WTC11 (cell line): ENCODE results near the gene ZIC1. TPM values are rescaled to one million over a fixed set of nuclear protein-coding genes. Genes with fewer than 3 reads are reported as not detected.

Source experiments
- ATAC-seq: fragments of 200-7000 bp; cut with Tn5 transposase; 2 replicates; pipeline ENCODE4 v1.10.0; 2021; ENCODE audit warnings: mild to moderate bottlenecking, moderate library complexity
- CTCF ChIA-PET: fragments of 300-600 bp; sonication (Branson Sonifier 250); formaldehyde crosslinking; loops from one replicate; lab custom pipeline; 2021; ENCODE audit warnings: antibody characterized with exemption; lab: Charles Lee
- POLR2A ChIA-PET: fragments of 350-600 bp; sonication (Branson Sonifier 250); formaldehyde crosslinking; loops from one replicate; lab custom pipeline; 2021; ENCODE audit warnings: antibody characterized with exemption; lab: Charles Lee
- DNase-seq: peaks from one replicate; pipeline ENCODE4 v3.0.0; 2021; ENCODE audit warnings: low spot score
- H3K27ac Mint-ChIP-seq: 2 replicates; pipeline ENCODE4 v1.8.0; 2021; ENCODE audit warnings: mixed read lengths
- H3K27me3 Mint-ChIP-seq: 2 replicates; pipeline ENCODE4 v1.8.0; 2021; ENCODE audit warnings: low read depth, mild to moderate bottlenecking, moderate library complexity, mixed read lengths
- H3K36me3 Mint-ChIP-seq: 2 replicates; pipeline ENCODE4 v1.8.0; 2021; ENCODE audit warnings: mixed read lengths
- H3K4me1 Mint-ChIP-seq: 2 replicates; pipeline ENCODE4 v1.8.0; 2022; ENCODE audit warnings: mixed read lengths
- H3K4me3 Mint-ChIP-seq: 2 replicates; pipeline ENCODE4 v1.8.0; 2021; ENCODE audit warnings: mild to moderate bottlenecking, moderate library complexity, mixed read lengths
- H3K9me3 Mint-ChIP-seq: 2 replicates; pipeline ENCODE4 v1.8.0; 2021; ENCODE audit warnings: mixed read lengths
- AR ChIP-seq: fragments of 250-450 bp; sonication (Bioruptor Pico); IDR thresholded peaks from 2 replicates; pipeline ENCODE4 v1.9.0; 2021; ENCODE audit warnings: mild to moderate bottlenecking
- CTCF ChIP-seq: fragments of 200-600 bp; IDR thresholded peaks from 2 replicates; pipeline ENCODE4 v1.8.0; 2022; ENCODE audit warnings: antibody characterized with exemption
- FOXJ3 ChIP-seq: sonication (generic); formaldehyde crosslinking; IDR thresholded peaks from 2 replicates; pipeline ENCODE4 v1.9.0; 2021; ENCODE audit warnings: missing genetic modification reagents, mild to moderate bottlenecking, borderline replicate concordance
- MYBL2 ChIP-seq: sonication (generic); formaldehyde crosslinking; IDR thresholded peaks from 2 replicates; pipeline ENCODE4 v1.8.1; 2023; ENCODE audit warnings: mild to moderate bottlenecking, moderate library complexity, missing genetic modification reagents
- STAT6 ChIP-seq: sonication (generic); formaldehyde crosslinking; conservative IDR thresholded peaks from 2 replicates; pipeline ENCODE4 v1.8.1; 2023; ENCODE audit warnings: mild to moderate bottlenecking, low read depth, missing genetic modification reagents, moderate library complexity
- TCF7 ChIP-seq: sonication (generic); formaldehyde crosslinking; IDR thresholded peaks from 2 replicates; pipeline ENCODE4 v1.8.0; 2022; ENCODE audit warnings: mild to moderate bottlenecking, low read depth, missing genetic modification reagents, moderate library complexity
- USF1 ChIP-seq: sonication (generic); formaldehyde crosslinking; IDR thresholded peaks from 2 replicates; pipeline ENCODE4 v1.8.0; 2022; ENCODE audit warnings: mild to moderate bottlenecking, missing genetic modification reagents
- ZNF121 ChIP-seq: sonication (generic); formaldehyde crosslinking; IDR thresholded peaks from 2 replicates; pipeline ENCODE4 v1.8.0; 2023; ENCODE audit warnings: missing genetic modification reagents
- ZNF317 ChIP-seq: sonication (generic); formaldehyde crosslinking; IDR thresholded peaks from 2 replicates; pipeline ENCODE4 v1.8.1; 2023; ENCODE audit warnings: low read depth, mild to moderate bottlenecking, moderate library complexity, missing genetic modification reagents, borderline replicate concordance
- ZNF532 ChIP-seq: fragments of 250-450 bp; sonication (Bioruptor Pico); IDR thresholded peaks from 2 replicates; pipeline ENCODE4 v1.9.0; 2021; ENCODE audit warnings: mild to moderate bottlenecking, borderline replicate concordance
- total RNA-seq: library from RNA; stranded (reverse); gene quantifications from 3 replicates; pipeline ENCODE4 v1.2.3, GENCODE V29; 2021
- TF ChIP-seq, protein P1 (sequence below): sonication (generic); formaldehyde crosslinking; IDR thresholded peaks from 2 replicates; pipeline ENCODE4 v1.8.0; 2022; ENCODE audit warnings: mild to moderate bottlenecking, missing genetic modification reagents
- TF ChIP-seq, protein P2 (sequence below): sonication (generic); formaldehyde crosslinking; IDR thresholded peaks from 2 replicates; pipeline ENCODE4 v1.8.0; 2023; ENCODE audit warnings: missing genetic modification reagents, mild to moderate bottlenecking, borderline replicate concordance
- TF ChIP-seq, protein P3 (sequence below): fragments of 250-450 bp; sonication (Bioruptor Pico); IDR thresholded peaks from 2 replicates; pipeline ENCODE4 v1.9.0; 2021; ENCODE audit warnings: moderate library complexity, mild to moderate bottlenecking, inconsistent platforms, borderline replicate concordance

Gene ZIC1
- total RNA-seq, 1 experiment from 2014 or later = 59.7 TPM

- TF ChIP-seq, protein P1, sequence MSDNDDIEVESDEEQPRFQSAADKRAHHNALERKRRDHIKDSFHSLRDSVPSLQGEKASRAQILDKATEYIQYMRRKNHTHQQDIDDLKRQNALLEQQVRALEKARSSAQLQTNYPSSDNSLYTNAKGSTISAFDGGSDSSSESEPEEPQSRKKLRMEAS (CRISPR knock-in tag) = peak; percentile 73; the same call in 1 of the 2 replicates
- TF ChIP-seq ZNF121 (CRISPR knock-in tag) (no peak), MYBL2 (CRISPR knock-in tag) (no peak), STAT6 (no peak), CTCF (no peak), AR (CRISPR knock-in tag) (no peak)
- TF ChIP-seq, protein P2, sequence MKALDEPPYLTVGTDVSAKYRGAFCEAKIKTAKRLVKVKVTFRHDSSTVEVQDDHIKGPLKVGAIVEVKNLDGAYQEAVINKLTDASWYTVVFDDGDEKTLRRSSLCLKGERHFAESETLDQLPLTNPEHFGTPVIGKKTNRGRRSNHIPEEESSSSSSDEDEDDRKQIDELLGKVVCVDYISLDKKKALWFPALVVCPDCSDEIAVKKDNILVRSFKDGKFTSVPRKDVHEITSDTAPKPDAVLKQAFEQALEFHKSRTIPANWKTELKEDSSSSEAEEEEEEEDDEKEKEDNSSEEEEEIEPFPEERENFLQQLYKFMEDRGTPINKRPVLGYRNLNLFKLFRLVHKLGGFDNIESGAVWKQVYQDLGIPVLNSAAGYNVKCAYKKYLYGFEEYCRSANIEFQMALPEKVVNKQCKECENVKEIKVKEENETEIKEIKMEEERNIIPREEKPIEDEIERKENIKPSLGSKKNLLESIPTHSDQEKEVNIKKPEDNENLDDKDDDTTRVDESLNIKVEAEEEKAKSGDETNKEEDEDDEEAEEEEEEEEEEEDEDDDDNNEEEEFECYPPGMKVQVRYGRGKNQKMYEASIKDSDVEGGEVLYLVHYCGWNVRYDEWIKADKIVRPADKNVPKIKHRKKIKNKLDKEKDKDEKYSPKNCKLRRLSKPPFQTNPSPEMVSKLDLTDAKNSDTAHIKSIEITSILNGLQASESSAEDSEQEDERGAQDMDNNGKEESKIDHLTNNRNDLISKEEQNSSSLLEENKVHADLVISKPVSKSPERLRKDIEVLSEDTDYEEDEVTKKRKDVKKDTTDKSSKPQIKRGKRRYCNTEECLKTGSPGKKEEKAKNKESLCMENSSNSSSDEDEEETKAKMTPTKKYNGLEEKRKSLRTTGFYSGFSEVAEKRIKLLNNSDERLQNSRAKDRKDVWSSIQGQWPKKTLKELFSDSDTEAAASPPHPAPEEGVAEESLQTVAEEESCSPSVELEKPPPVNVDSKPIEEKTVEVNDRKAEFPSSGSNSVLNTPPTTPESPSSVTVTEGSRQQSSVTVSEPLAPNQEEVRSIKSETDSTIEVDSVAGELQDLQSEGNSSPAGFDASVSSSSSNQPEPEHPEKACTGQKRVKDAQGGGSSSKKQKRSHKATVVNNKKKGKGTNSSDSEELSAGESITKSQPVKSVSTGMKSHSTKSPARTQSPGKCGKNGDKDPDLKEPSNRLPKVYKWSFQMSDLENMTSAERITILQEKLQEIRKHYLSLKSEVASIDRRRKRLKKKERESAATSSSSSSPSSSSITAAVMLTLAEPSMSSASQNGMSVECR (CRISPR knock-in tag) = no peak
Observed at GRCh38 chr3:147412261-147412916, 3.2 kb downstream of the ZIC1 start (continued).

- ChIA-PET POLR2A (interaction anchor here (1.0 to 1.8 kb wide), 5 partner anchors 10 to 35 kb away, joined by 3 to 23 read pairs (median 4); no protein-coding TSS in a partner anchor), CTCF (interaction anchor here (0.6 to 3.8 kb wide), 8 partner anchors 15 to 200 kb away, joined by 4 to 37 read pairs (median 8); no protein-coding TSS in a partner anchor)
- peak; percentile 26 for DNase-seq
- Mint-ChIP-seq H3K36me3 (peaks cover 3% of the 10 kb centered on the region; the same call in 1 of the 2 replicates), H3K4me1 (peaks cover 76% of the 10 kb centered on the region), H3K27ac (peak overlapping the region; percentile 84), H3K4me3 (peak overlapping the region; percentile 73), H3K9me3 (no peaks in the 10 kb centered on the region), H3K27me3 (peaks cover 99% of the 10 kb centered on the region)
- ATAC-seq = peak; percentile 1; the same call in 1 of the 2 replicates
- TF ChIP-seq TCF7 (CRISPR knock-in tag) (no peak), ZNF317 (CRISPR knock-in tag) (no peak), FOXJ3 (no peak), ZNF532 (CRISPR knock-in tag) (no peak), USF1 (CRISPR knock-in tag) (no peak)
- TF ChIP-seq, protein P3, sequence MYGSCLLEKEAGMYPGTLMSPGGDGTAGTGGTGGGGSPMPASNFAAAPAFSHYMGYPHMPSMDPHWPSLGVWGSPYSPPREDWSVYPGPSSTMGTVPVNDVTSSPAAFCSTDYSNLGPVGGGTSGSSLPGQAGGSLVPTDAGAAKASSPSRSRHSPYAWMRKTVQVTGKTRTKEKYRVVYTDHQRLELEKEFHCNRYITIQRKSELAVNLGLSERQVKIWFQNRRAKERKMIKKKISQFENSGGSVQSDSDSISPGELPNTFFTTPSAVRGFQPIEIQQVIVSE (CRISPR knock-in tag) = no peak
Observed at GRCh38 chr3:147412917-147413685, 3.9 kb downstream of the ZIC1 start.
